GM12874 (cell line): ENCODE data around the gene RDH5.

Experiments used
- CTCF ChIP-seq: IDR thresholded peaks from 2 replicates; pipeline ENCODE4 v1.5.1; 2011; ENCODE audit warnings: low read depth, mild to moderate bottlenecking, control low read depth, low read length, moderate library complexity; ENCODE audit not compliant: insufficient read depth

Gene RDH5

GRCh38 chr12:55682087-55682796 lies 38.0 kb upstream of the RDH5 start:
- TF ChIP-seq CTCF: no peak

GRCh38 chr12:55683676-55684075 lies 36.5 kb upstream of the RDH5 start:
- no peak for TF ChIP-seq CTCF

- TF ChIP-seq CTCF: no peak
These were observed 35.3 kb upstream of the RDH5 start for GRCh38 chr12:55684761-55685370.

GRCh38 chr12:55685671-55686070 lies 34.5 kb upstream of the RDH5 start:
- no peak for TF ChIP-seq CTCF

GRCh38 chr12:55686366-55687010 lies 33.7 kb upstream of the RDH5 start:
- TF ChIP-seq CTCF: no peak

- no peak for TF ChIP-seq CTCF
These were observed 32.4 kb upstream of the RDH5 start for GRCh38 chr12:55687746-55688145.
